Right atrium auricular region (tissue), 2 donors: ENCODE results near the gene GRPEL2. TPM values are rescaled to one million over a fixed set of nuclear protein-coding genes. Genes with fewer than 3 reads are reported as not detected.

ENCODE experiments used
- DNase-seq: peaks from one replicate; pipeline ENCODE4 v3.0.0-alpha.2; 2019; ENCODE audit warnings: low spot score
- H3K27ac ChIP-seq, 2 donors: fragments of 200-600 bp; sonication (generic); 1 replicate in 1 of 2; 2 replicates in 1 of 2; pipeline ENCODE4 v1.5.1; 2016 to 2019
- H3K27me3 ChIP-seq, 2 donors: fragments of 200-600 bp; sonication (generic); one replicate each; pipeline versions ENCODE4 v1.5.1 to v1.6.0; 2017 to 2019
- H3K36me3 ChIP-seq: fragments of 200-600 bp; sonication (generic); one replicate; pipeline ENCODE4 v1.5.1; 2016
- H3K4me1 ChIP-seq, 2 donors: fragments of 200-600 bp; sonication (generic); one replicate each; pipeline versions ENCODE4 v1.5.1 to v1.6.0; 2017 to 2019
- H3K4me3 ChIP-seq, 2 donors: fragments of 200-600 bp; sonication (generic); 1 replicate in 1 of 2; 2 replicates in 1 of 2; pipeline ENCODE4 v1.5.1; 2017 to 2019; ENCODE audit warnings: mild to moderate bottlenecking in 1 of 2, moderate library complexity in 1 of 2
- H3K9me3 ChIP-seq, 2 donors: fragments of 200-600 bp; sonication (generic); one replicate each; pipeline ENCODE4 v1.5.1; 2019
- CTCF ChIP-seq, 2 donors: fragments of 200-600 bp; sonication (generic); IDR thresholded peaks; one replicate each; pipeline ENCODE4 v1.5.1; 2019; ENCODE audit warnings: antibody characterized with exemption in 2 of 2
- total RNA-seq, 2 donors: library from RNA; depleted of rRNA; stranded (reverse); fragments of >200 nt; gene quantifications; one replicate each; pipeline ENCODE4 v1.1.0, GENCODE V29; 2016

Gene GRPEL2
- total RNA-seq, 2 donors from 2014 or later = 6.9 to 10.7 TPM

GRCh38 chr5:149325894-149326293, 19.4 kb upstream of the GRPEL2 start:
- Histone ChIP-seq H3K27ac (no peak overlapping the region), H3K4me3 (no peak overlapping the region), H3K36me3 (peaks cover 71% of the 10 kb centered on the region), H3K4me1 (peaks cover 0 to 20% of the 10 kb centered on the region in 2 donors), H3K27me3 (no peaks in the 10 kb centered on the region), H3K9me3 (no peaks in the 10 kb centered on the region)
- no peak for TF ChIP-seq CTCF (IDR thresholded peaks at IDR 0.05)
- DNase-seq = no peak

GRCh38 chr5:149326611-149327010, 18.7 kb upstream of the GRPEL2 start:
- Histone ChIP-seq H3K9me3 (no peaks in the 10 kb centered on the region), H3K27me3 (no peaks in the 10 kb centered on the region), H3K4me1 (peaks cover 0 to 14% of the 10 kb centered on the region in 2 donors), H3K36me3 (peaks cover 79% of the 10 kb centered on the region), H3K4me3 (no peak overlapping the region), H3K27ac (no peak overlapping the region)
- TF ChIP-seq CTCF (IDR thresholded peaks at IDR 0.05) = no peak
- no peak for DNase-seq

- no peak for TF ChIP-seq CTCF (IDR thresholded peaks at IDR 0.05)
- Histone ChIP-seq H3K27ac (no peak overlapping the region), H3K4me1 (peaks cover 0 to under 1% of the 10 kb centered on the region in 2 donors), H3K36me3 (peaks cover 81% of the 10 kb centered on the region), H3K27me3 (no peaks in the 10 kb centered on the region), H3K9me3 (no peaks in the 10 kb centered on the region), H3K4me3 (no peak overlapping the region)
- DNase-seq = no peak
These were observed 17.1 kb upstream of the GRPEL2 start for GRCh38 chr5:149328177-149328576.

GRCh38 chr5:149333711-149334443, 11.4 kb upstream of the GRPEL2 start:
- TF ChIP-seq CTCF (IDR thresholded peaks at IDR 0.05) = no peak
- Histone ChIP-seq H3K4me1 (no peaks in the 10 kb centered on the region), H3K27ac (no peak overlapping the region), H3K4me3 (no peak overlapping the region), H3K27me3 (no peaks in the 10 kb centered on the region), H3K36me3 (peaks cover 88% of the 10 kb centered on the region), H3K9me3 (no peaks in the 10 kb centered on the region)
- no peak for DNase-seq

- Histone ChIP-seq H3K9me3 (no peaks in the 10 kb centered on the region), H3K4me3 (no peak overlapping the region), H3K36me3 (peaks cover 79% of the 10 kb centered on the region), H3K27me3 (no peaks in the 10 kb centered on the region), H3K27ac (no peak overlapping the region), H3K4me1 (no peaks in the 10 kb centered on the region)
- no peak for TF ChIP-seq CTCF (IDR thresholded peaks at IDR 0.05)
- no peak for DNase-seq
These were observed 7.6 kb upstream of the GRPEL2 start for GRCh38 chr5:149337736-149338135.

- Histone ChIP-seq H3K4me1 (no peaks in the 10 kb centered on the region), H3K4me3 (no peak overlapping the region), H3K36me3 (peaks cover 74% of the 10 kb centered on the region), H3K27me3 (no peaks in the 10 kb centered on the region), H3K27ac (no peak overlapping the region), H3K9me3 (no peaks in the 10 kb centered on the region)
- no peak for TF ChIP-seq CTCF (IDR thresholded peaks at IDR 0.05)
- no peak for DNase-seq
These were observed 6.9 kb upstream of the GRPEL2 start for GRCh38 chr5:149338364-149338763.
